SK-N-SH (cell line): ENCODE data around the gene MAGI2. TPM values are rescaled to one million over a fixed set of nuclear protein-coding genes. Genes with fewer than 3 reads are reported as not detected.

Source experiments
- CTCF ChIA-PET: fragments of 300-600, 350-600 bp; formaldehyde crosslinking; extraction: SDS; loops from one replicate; lab custom pipeline; 2021; lab: Yijun Ruan, JAX
- POLR2A ChIA-PET: fragments of 350-600 bp; sonication (Branson Sonifier 250); formaldehyde crosslinking; extraction: SDS; loops from one replicate; lab custom pipeline; 2020; ENCODE audit warnings: antibody characterized with exemption, inconsistent platforms; lab: Yijun Ruan, JAX
- DNase-seq: peaks from one replicate; pipeline ENCODE4 v3.0.0; 2012
- H2AFZ ChIP-seq: fragments of 200-600 bp; sonication (generic); 2 replicates; pipeline ENCODE4 v1.8.1; 2016; ENCODE audit warnings: antibody characterized with exemption, mild to moderate bottlenecking, low read depth
- H3F3A ChIP-seq: fragments of 200-600 bp; sonication (generic); replicated peaks from 2 replicates; pipeline ENCODE3; 2016; ENCODE audit warnings: antibody characterized with exemption, mild to moderate bottlenecking; ENCODE audit not compliant: insufficient read depth
- H3K27ac ChIP-seq, 2 experiments: fragments of 200-500 bp in 1 of 2; fragments of 200-600 bp in 1 of 2; sonication (Bioruptor generic) in 1 of 2; sonication (generic), shearing (Covaris generic) in 1 of 2; 2 replicates each; pipeline versions ENCODE4 v1.5.1 to v1.6.1; 2014 to 2016; ENCODE audit warnings: low read depth in 2 of 2, inconsistent platforms in 1 of 2, low read length in 1 of 2, mild to moderate bottlenecking in 1 of 2, mixed read lengths in 1 of 2
- H3K27me3 ChIP-seq: fragments of 200-600 bp; sonication (generic), shearing (Covaris generic); 2 replicates; pipeline ENCODE4 v1.6.1; 2016; ENCODE audit warnings: mixed run types; ENCODE audit not compliant: insufficient read depth
- H3K36me3 ChIP-seq, 2 experiments: fragments of 200-500 bp in 1 of 2; fragments of 200-600 bp in 1 of 2; sonication (Bioruptor generic) in 1 of 2; sonication (generic) in 1 of 2; replicated peaks in 1 of 2; 2 replicates each; pipeline versions ENCODE3 to v1.5.1; 2014 to 2016; ENCODE audit warnings: low read length in 1 of 2, mild to moderate bottlenecking in 1 of 2; ENCODE audit not compliant: insufficient read depth in 2 of 2, control insufficient read depth in 1 of 2
- H3K4me1 ChIP-seq, 2 experiments: fragments of 200-500 bp in 1 of 2; fragments of 200-600 bp in 1 of 2; sonication (Bioruptor generic) in 1 of 2; sonication (generic), shearing (Covaris generic) in 1 of 2; 2 replicates each; pipeline versions ENCODE4 v1.5.1 to v1.6.1; 2014 to 2016; ENCODE audit warnings: low read depth in 1 of 2, low read length in 1 of 2, mixed run types in 1 of 2; ENCODE audit not compliant: insufficient read depth in 2 of 2, control insufficient read depth in 1 of 2
- H3K4me2 ChIP-seq: fragments of 200-600 bp; sonication (generic), shearing (Covaris generic); 2 replicates; pipeline ENCODE4 v1.6.1; 2017; ENCODE audit warnings: mixed run types
- H3K4me3 ChIP-seq, 2 experiments: fragments of 200-500 bp in 1 of 2; fragments of 200-600 bp in 1 of 2; sonication (Bioruptor generic) in 1 of 2; sonication (generic), shearing (Covaris generic) in 1 of 2; 2 replicates each; pipeline versions ENCODE4 v1.5.1 to v1.8.1; 2014 to 2016; ENCODE audit warnings: low read depth in 2 of 2, inconsistent platforms in 1 of 2, low read length in 1 of 2, mild to moderate bottlenecking in 1 of 2, mixed read lengths in 1 of 2, moderate library complexity in 1 of 2
- H3K79me2 ChIP-seq: fragments of 200-600 bp; sonication (generic); 2 replicates; pipeline ENCODE4 v1.8.1; 2017; ENCODE audit warnings: mild to moderate bottlenecking; ENCODE audit not compliant: insufficient read depth
- H3K9ac ChIP-seq: fragments of 200-600 bp; sonication (generic); 2 replicates; pipeline ENCODE4 v1.6.1; 2017; ENCODE audit warnings: mixed run types
- H3K9me2 ChIP-seq: fragments of 200-600 bp; sonication (generic); 2 replicates; pipeline ENCODE4 v1.6.1; 2017; ENCODE audit warnings: mixed run types
- H3K9me3 ChIP-seq: fragments of 200-600 bp; sonication (generic); 2 replicates; pipeline ENCODE4 v1.6.1; 2017; ENCODE audit warnings: mixed run types, mild to moderate bottlenecking, moderate library complexity
- H4K20me1 ChIP-seq: fragments of 200-600 bp; sonication (generic); 2 replicates; pipeline ENCODE4 v1.6.1; 2017; ENCODE audit warnings: mild to moderate bottlenecking, mixed run types; ENCODE audit not compliant: insufficient read depth
- FOXJ3 ChIP-seq: sonication (generic); formaldehyde crosslinking; IDR thresholded peaks from 2 replicates; pipeline ENCODE4 v1.5.1; 2020; ENCODE audit warnings: mild to moderate bottlenecking, missing genetic modification reagents
- FOXM1 ChIP-seq: IDR thresholded peaks from 2 replicates; pipeline ENCODE4 v1.4.0; 2012; ENCODE audit warnings: low read depth, mild to moderate bottlenecking
- GABPA ChIP-seq: IDR thresholded peaks from 2 replicates; pipeline ENCODE4 v1.4.0; 2012; ENCODE audit warnings: low read depth, mild to moderate bottlenecking
- GATA2 ChIP-seq: sonication (generic); formaldehyde crosslinking; IDR thresholded peaks from 2 replicates; pipeline ENCODE4 v1.5.0; 2020; ENCODE audit warnings: mild to moderate bottlenecking, missing genetic modification reagents
- MEF2A ChIP-seq: IDR thresholded peaks from 2 replicates; pipeline ENCODE4 v1.4.0; 2012; ENCODE audit warnings: low read depth, borderline replicate concordance
- MXI1 ChIP-seq: IDR thresholded peaks from 2 replicates; pipeline ENCODE4 v1.6.1; 2012; ENCODE audit warnings: mild to moderate bottlenecking, low read depth, low read length, improper control_type of control experiment
- NFIC ChIP-seq: IDR thresholded peaks from 2 replicates; pipeline ENCODE4 v1.4.0; 2012; ENCODE audit warnings: borderline replicate concordance
- NRF1 ChIP-seq: IDR thresholded peaks from 2 replicates; pipeline ENCODE4 v1.6.1; 2012; ENCODE audit warnings: low read depth, mild to moderate bottlenecking, low read length
- RFX5 ChIP-seq: IDR thresholded peaks from 2 replicates; pipeline ENCODE4 v1.6.1; 2012; ENCODE audit warnings: mild to moderate bottlenecking, improper control_type of control experiment, low read length
- SIN3A ChIP-seq: IDR thresholded peaks from 2 replicates; pipeline ENCODE4 v1.6.1; 2012; ENCODE audit warnings: low read depth, mild to moderate bottlenecking, low read length, moderate library complexity, borderline replicate concordance
- WGBS: methylation state at CpG from one replicate; pipeline ENCODE4 v1.1.6; 2017; ENCODE audit warnings: low lambda C conversion rate; 5-methylcytosine and 5-hydroxymethylcytosine counted together
- polyA plus RNA-seq, 3 experiments: library from polyadenylated mRNA; depleted of rRNA; stranded (reverse); fragments of >200 nt; gene quantifications; 2 replicates each; pipeline ENCODE4 v1.2.3, GENCODE V29; 2012
- TF ChIP-seq, protein P1 (sequence below): fragments of 200-600 bp; sonication (generic); IDR thresholded peaks from 2 replicates; pipeline ENCODE4 v1.6.1; 2017; ENCODE audit warnings: antibody characterized with exemption, mild to moderate bottlenecking, moderate library complexity
- TF ChIP-seq, protein P2 (sequence below): IDR thresholded peaks from 2 replicates; pipeline ENCODE4 v1.4.0; 2012; ENCODE audit warnings: low read depth, borderline replicate concordance
- TF ChIP-seq, protein P3 (sequence below): fragments of 150-350 bp; IDR thresholded peaks from 2 replicates; pipeline ENCODE4 v1.6.1; 2017; ENCODE audit warnings: antibody characterized with exemption, low read length, low read depth, borderline replicate concordance
- TF ChIP-seq, protein P4 (sequence below): fragments of 150-350 bp; IDR thresholded peaks from 2 replicates; pipeline ENCODE4 v1.6.1; 2016; ENCODE audit warnings: mild to moderate bottlenecking, low read depth, low read length
- TF ChIP-seq, protein P5 (sequence below): IDR thresholded peaks from 2 replicates; pipeline ENCODE4; 2012
- TF ChIP-seq, protein P6 (sequence below): IDR thresholded peaks from 2 replicates; pipeline ENCODE4 v1.4.0; 2012; ENCODE audit warnings: low read depth, borderline replicate concordance

MAGI2 gene
- polyA plus RNA-seq, 1 of the 3 experiments (the other 2 are of a cell fraction): 1.1 TPM

DNA sequence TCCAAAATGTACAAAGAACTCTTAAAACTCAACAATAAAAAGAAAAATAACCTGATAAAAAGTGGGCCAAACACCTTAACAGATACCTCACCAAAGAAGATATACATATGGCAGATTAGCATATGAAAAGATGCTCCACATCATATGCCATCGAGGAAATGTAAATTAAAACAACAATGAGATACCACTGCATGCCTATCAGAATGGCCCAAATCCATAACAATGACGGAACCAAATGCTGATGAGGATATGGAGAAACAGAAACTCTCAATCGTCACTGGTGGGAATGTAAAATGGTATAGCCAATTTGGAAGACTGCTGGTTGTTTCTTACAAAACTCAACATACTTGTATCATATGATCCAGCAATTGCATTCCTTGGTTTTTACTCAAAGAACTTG lies 1335.0 kb downstream of the MAGI2 start:
- TF ChIP-seq, protein P1, sequence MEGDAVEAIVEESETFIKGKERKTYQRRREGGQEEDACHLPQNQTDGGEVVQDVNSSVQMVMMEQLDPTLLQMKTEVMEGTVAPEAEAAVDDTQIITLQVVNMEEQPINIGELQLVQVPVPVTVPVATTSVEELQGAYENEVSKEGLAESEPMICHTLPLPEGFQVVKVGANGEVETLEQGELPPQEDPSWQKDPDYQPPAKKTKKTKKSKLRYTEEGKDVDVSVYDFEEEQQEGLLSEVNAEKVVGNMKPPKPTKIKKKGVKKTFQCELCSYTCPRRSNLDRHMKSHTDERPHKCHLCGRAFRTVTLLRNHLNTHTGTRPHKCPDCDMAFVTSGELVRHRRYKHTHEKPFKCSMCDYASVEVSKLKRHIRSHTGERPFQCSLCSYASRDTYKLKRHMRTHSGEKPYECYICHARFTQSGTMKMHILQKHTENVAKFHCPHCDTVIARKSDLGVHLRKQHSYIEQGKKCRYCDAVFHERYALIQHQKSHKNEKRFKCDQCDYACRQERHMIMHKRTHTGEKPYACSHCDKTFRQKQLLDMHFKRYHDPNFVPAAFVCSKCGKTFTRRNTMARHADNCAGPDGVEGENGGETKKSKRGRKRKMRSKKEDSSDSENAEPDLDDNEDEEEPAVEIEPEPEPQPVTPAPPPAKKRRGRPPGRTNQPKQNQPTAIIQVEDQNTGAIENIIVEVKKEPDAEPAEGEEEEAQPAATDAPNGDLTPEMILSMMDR: no peak
- TF ChIP-seq, protein P2, sequence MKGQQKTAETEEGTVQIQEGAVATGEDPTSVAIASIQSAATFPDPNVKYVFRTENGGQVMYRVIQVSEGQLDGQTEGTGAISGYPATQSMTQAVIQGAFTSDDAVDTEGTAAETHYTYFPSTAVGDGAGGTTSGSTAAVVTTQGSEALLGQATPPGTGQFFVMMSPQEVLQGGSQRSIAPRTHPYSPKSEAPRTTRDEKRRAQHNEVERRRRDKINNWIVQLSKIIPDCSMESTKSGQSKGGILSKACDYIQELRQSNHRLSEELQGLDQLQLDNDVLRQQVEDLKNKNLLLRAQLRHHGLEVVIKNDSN: no peak
- TF ChIP-seq, protein P3, sequence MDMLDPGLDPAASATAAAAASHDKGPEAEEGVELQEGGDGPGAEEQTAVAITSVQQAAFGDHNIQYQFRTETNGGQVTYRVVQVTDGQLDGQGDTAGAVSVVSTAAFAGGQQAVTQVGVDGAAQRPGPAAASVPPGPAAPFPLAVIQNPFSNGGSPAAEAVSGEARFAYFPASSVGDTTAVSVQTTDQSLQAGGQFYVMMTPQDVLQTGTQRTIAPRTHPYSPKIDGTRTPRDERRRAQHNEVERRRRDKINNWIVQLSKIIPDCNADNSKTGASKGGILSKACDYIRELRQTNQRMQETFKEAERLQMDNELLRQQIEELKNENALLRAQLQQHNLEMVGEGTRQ: no peak
- TF ChIP-seq FOXJ3 (CRISPR knock-in tag) (no peak), FOXM1 (no peak), GATA2 (CRISPR knock-in tag) (no peak), RFX5 (no peak), GABPA (no peak), MXI1 (no peak), MEF2A (no peak), NRF1 (no peak), SIN3A (no peak), NFIC (no peak)
- TF ChIP-seq, protein P4, sequence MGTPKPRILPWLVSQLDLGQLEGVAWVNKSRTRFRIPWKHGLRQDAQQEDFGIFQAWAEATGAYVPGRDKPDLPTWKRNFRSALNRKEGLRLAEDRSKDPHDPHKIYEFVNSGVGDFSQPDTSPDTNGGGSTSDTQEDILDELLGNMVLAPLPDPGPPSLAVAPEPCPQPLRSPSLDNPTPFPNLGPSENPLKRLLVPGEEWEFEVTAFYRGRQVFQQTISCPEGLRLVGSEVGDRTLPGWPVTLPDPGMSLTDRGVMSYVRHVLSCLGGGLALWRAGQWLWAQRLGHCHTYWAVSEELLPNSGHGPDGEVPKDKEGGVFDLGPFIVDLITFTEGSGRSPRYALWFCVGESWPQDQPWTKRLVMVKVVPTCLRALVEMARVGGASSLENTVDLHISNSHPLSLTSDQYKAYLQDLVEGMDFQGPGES: no peak
- TF ChIP-seq, protein P5, sequence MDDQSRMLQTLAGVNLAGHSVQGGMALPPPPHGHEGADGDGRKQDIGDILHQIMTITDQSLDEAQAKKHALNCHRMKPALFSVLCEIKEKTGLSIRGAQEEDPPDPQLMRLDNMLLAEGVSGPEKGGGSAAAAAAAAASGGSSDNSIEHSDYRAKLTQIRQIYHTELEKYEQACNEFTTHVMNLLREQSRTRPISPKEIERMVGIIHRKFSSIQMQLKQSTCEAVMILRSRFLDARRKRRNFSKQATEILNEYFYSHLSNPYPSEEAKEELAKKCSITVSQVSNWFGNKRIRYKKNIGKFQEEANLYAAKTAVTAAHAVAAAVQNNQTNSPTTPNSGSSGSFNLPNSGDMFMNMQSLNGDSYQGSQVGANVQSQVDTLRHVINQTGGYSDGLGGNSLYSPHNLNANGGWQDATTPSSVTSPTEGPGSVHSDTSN: no peak
- TF ChIP-seq, protein P6, sequence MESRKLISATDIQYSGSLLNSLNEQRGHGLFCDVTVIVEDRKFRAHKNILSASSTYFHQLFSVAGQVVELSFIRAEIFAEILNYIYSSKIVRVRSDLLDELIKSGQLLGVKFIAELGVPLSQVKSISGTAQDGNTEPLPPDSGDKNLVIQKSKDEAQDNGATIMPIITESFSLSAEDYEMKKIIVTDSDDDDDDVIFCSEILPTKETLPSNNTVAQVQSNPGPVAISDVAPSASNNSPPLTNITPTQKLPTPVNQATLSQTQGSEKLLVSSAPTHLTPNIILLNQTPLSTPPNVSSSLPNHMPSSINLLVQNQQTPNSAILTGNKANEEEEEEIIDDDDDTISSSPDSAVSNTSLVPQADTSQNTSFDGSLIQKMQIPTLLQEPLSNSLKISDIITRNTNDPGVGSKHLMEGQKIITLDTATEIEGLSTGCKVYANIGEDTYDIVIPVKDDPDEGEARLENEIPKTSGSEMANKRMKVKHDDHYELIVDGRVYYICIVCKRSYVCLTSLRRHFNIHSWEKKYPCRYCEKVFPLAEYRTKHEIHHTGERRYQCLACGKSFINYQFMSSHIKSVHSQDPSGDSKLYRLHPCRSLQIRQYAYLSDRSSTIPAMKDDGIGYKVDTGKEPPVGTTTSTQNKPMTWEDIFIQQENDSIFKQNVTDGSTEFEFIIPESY: no peak
- Histone ChIP-seq H3K27ac (no peak overlapping the region), H2AFZ (no peak overlapping the region), H3K4me3 (no peak overlapping the region), H4K20me1 (no peaks in the 10 kb centered on the region), H3K4me2 (no peak overlapping the region), H3K4me1 (peaks cover 0 to 10% of the 10 kb centered on the region in 2 experiments; a peak in 1 of 4 replicates), H3K36me3 (no peaks in the 10 kb centered on the region), H3K9me3 (no peaks in the 10 kb centered on the region), H3F3A (no peaks in the 10 kb centered on the region), H3K9me2 (no peaks in the 10 kb centered on the region), H3K79me2 (no peaks in the 10 kb centered on the region), H3K9ac (no peak overlapping the region), H3K27me3 (no peaks in the 10 kb centered on the region)
- 51% methylated on average over 3 of the region's 3 CpGs for WGBS
- CTCF ChIA-PET: interaction anchor here (0.9 kb wide), 1 partner anchor 23 kb away, joined by 5 read pairs; no protein-coding TSS in a partner anchor
- DNase-seq: no peak
- POLR2A ChIA-PET: no interaction called here
